IMR-90 (cell line): ENCODE measurements around the gene ANKRD27. TPM values are rescaled to one million over a fixed set of nuclear protein-coding genes. Genes with fewer than 3 reads are reported as not detected.

Experiments used
- ATAC-seq: fragments of 200-7000 bp; cut with Tn5 transposase; 2 replicates; pipeline ENCODE4 v1.9.1; 2020; ENCODE audit warnings: low read depth, mild to moderate bottlenecking, moderate library complexity
- BruUV-seq: library from RNA; stranded (reverse); fragments of 400-500 nt; replicated peaks from 2 replicates; lab custom pipeline; 2021; lab: Mats Ljungman, UMichigan
- CTCF ChIA-PET: fragments of 300-600 bp; formaldehyde crosslinking; extraction: SDS; loops from one replicate; lab custom pipeline; 2021; ENCODE audit warnings: antibody characterized with exemption; lab: Yijun Ruan, JAX
- POLR2A ChIA-PET: fragments of 300-600 bp; sonication (Branson Sonifier 250); formaldehyde crosslinking; loops from one replicate; lab custom pipeline; 2022; ENCODE audit warnings: antibody characterized with exemption; ENCODE audit not compliant: unreplicated experiment; lab: Charles Lee
- DNase-seq: peaks from one replicate; pipeline ENCODE4 v3.0.0; 2013
- H2AFZ ChIP-seq: replicated peaks from 2 replicates; pipeline ENCODE3; 2013; ENCODE audit warnings: low read length, mild to moderate bottlenecking; ENCODE audit not compliant: poor library complexity
- H2AK5ac ChIP-seq: 2 replicates; pipeline ENCODE4 v1.6.1; 2013; ENCODE audit warnings: low read depth, low read length, inconsistent platforms
- H2AK9ac ChIP-seq: replicated peaks from 2 replicates; pipeline ENCODE3; 2013; ENCODE audit warnings: mild to moderate bottlenecking, low read depth, low read length, moderate library complexity; ENCODE audit not compliant: poor library complexity
- H2BK120ac ChIP-seq: 2 replicates; pipeline ENCODE4 v1.6.1; 2013; ENCODE audit warnings: low read depth, low read length, inconsistent platforms
- H2BK15ac ChIP-seq: 3 replicates; pipeline ENCODE4 v1.6.1; 2013; ENCODE audit warnings: low read depth, low read length, inconsistent platforms
- H2BK20ac ChIP-seq: 2 replicates; pipeline ENCODE4 v1.6.1; 2013; ENCODE audit warnings: low read depth, mild to moderate bottlenecking, inconsistent platforms, low read length, moderate library complexity
- H2BK5ac ChIP-seq: 2 replicates; pipeline ENCODE4 v1.6.1; 2013; ENCODE audit warnings: mild to moderate bottlenecking, low read depth, low read length, inconsistent platforms; ENCODE audit not compliant: poor library complexity, severe bottlenecking
- H3K14ac ChIP-seq: replicated peaks from 2 replicates; pipeline ENCODE4 v1.6.1; 2013; ENCODE audit warnings: low read depth, low read length, inconsistent platforms
- H3K18ac ChIP-seq: 2 replicates; pipeline ENCODE4 v1.6.1; 2013; ENCODE audit warnings: low read depth, low read length, control low read depth
- H3K23ac ChIP-seq: 2 replicates; pipeline ENCODE4 v1.6.1; 2013; ENCODE audit warnings: low read depth, low read length, inconsistent platforms
- H3K27ac ChIP-seq: 2 replicates; pipeline ENCODE4 v1.5.1; 2013; ENCODE audit warnings: mild to moderate bottlenecking, control low read depth, low read length; ENCODE audit not compliant: insufficient read depth
- H3K27me3 ChIP-seq: 2 replicates; pipeline ENCODE4 v1.6.1; 2013; ENCODE audit warnings: low read length; ENCODE audit not compliant: control insufficient read depth, insufficient read depth
- H3K36me3 ChIP-seq: 2 replicates; pipeline ENCODE4 v1.6.1; 2013; ENCODE audit warnings: low read length, mixed read lengths; ENCODE audit not compliant: control insufficient read depth, insufficient read depth
- H3K4ac ChIP-seq: 2 replicates; pipeline ENCODE4 v1.6.1; 2013; ENCODE audit warnings: low read depth, low read length, inconsistent platforms
- H3K4me1 ChIP-seq: 2 replicates; pipeline ENCODE4 v1.6.1; 2013; ENCODE audit warnings: low read length, mixed read lengths; ENCODE audit not compliant: control insufficient read depth, insufficient read depth
- H3K4me2 ChIP-seq: 2 replicates; pipeline ENCODE4 v1.6.1; 2013; ENCODE audit warnings: low read depth, mild to moderate bottlenecking, control low read depth, low read length, moderate library complexity
- H3K4me3 ChIP-seq: 2 replicates; pipeline ENCODE4 v1.5.1; 2013; ENCODE audit warnings: low read depth, mild to moderate bottlenecking, control low read depth, low read length, moderate library complexity; ENCODE audit not compliant: insufficient read depth
- H3K56ac ChIP-seq: 2 replicates; pipeline ENCODE4 v1.6.1; 2013; ENCODE audit warnings: low read length, inconsistent platforms; ENCODE audit not compliant: insufficient read depth; ENCODE audit errors: extremely low read depth
- H3K79me1 ChIP-seq, 2 experiments: 2 replicates each; pipeline ENCODE4 v1.6.1; 2013; ENCODE audit warnings: low read length in 2 of 2, inconsistent platforms in 1 of 2, low read depth in 1 of 2
- H3K9ac ChIP-seq: 2 replicates; pipeline ENCODE4 v1.6.1; 2013; ENCODE audit warnings: low read depth, low read length, control low read depth
- H3K9me1 ChIP-seq: 2 replicates; pipeline ENCODE4 v1.6.1; 2013; ENCODE audit warnings: low read length, inconsistent platforms; ENCODE audit not compliant: insufficient read depth
- H3K9me3 ChIP-seq: 2 replicates; pipeline ENCODE4 v1.6.1; 2013; ENCODE audit warnings: low read length; ENCODE audit not compliant: control insufficient read depth, insufficient read depth
- H4K20me1 ChIP-seq: 2 replicates; pipeline ENCODE4 v1.6.1; 2013; ENCODE audit warnings: low read length, inconsistent platforms; ENCODE audit not compliant: insufficient read depth
- H4K5ac ChIP-seq: 2 replicates; pipeline ENCODE4 v1.6.1; 2013; ENCODE audit warnings: mild to moderate bottlenecking, low read depth, low read length, control low read depth
- H4K8ac ChIP-seq, 2 experiments: 2 replicates each; pipeline ENCODE4 v1.6.1; 2013; ENCODE audit warnings: low read depth in 2 of 2, low read length in 2 of 2, control low read depth in 1 of 2, inconsistent platforms in 1 of 2
- H4K91ac ChIP-seq: 2 replicates; pipeline ENCODE4 v1.6.1; 2013; ENCODE audit warnings: low read depth, low read length, inconsistent platforms; ENCODE audit not compliant: insufficient read depth
- BHLHE40 ChIP-seq: fragments of 150-350 bp; IDR thresholded peaks from 2 replicates; pipeline ENCODE4 v1.6.1; 2016; ENCODE audit warnings: mild to moderate bottlenecking, low read depth, low read length
- CEBPB ChIP-seq: IDR thresholded peaks from 2 replicates; pipeline ENCODE4 v1.6.1; 2012; ENCODE audit warnings: low read depth, low read length, improper control_type of control experiment
- CHD1 ChIP-seq: IDR thresholded peaks from 2 replicates; pipeline ENCODE4 v1.6.1; 2012; ENCODE audit warnings: low read depth, low read length, improper control_type of control experiment
- CTCF ChIP-seq: conservative IDR thresholded peaks from 2 replicates; pipeline ENCODE4 v1.5.1; 2012; ENCODE audit warnings: mild to moderate bottlenecking, low read depth, low read length, improper control_type of control experiment
- ELK1 ChIP-seq: fragments of 150-350 bp; IDR thresholded peaks from 2 replicates; pipeline ENCODE4 v1.6.1; 2016; ENCODE audit warnings: low read depth, mild to moderate bottlenecking, low read length, moderate library complexity, borderline replicate concordance
- FOS ChIP-seq: fragments of 150-350 bp; IDR thresholded peaks from 2 replicates; pipeline ENCODE4 v1.6.1; 2016; ENCODE audit warnings: low read depth, low read length
- MAFK ChIP-seq: IDR thresholded peaks from 2 replicates; pipeline ENCODE4 v1.6.1; 2012; ENCODE audit warnings: low read depth, low read length, improper control_type of control experiment
- MAZ ChIP-seq: IDR thresholded peaks from 2 replicates; pipeline ENCODE4 v1.6.1; 2012; ENCODE audit warnings: low read depth, mild to moderate bottlenecking, low read length, improper control_type of control experiment, moderate library complexity, borderline replicate concordance
- MXI1 ChIP-seq: IDR thresholded peaks from 2 replicates; pipeline ENCODE4 v1.6.1; 2012; ENCODE audit warnings: low read depth, mild to moderate bottlenecking, low read length, moderate library complexity, borderline replicate concordance
- NFE2L2 ChIP-seq: fragments of 150-350 bp; IDR thresholded peaks from 2 replicates; pipeline ENCODE4 v1.6.1; 2016; ENCODE audit warnings: low read depth, mild to moderate bottlenecking, low read length
- POLR2A ChIP-seq: IDR thresholded peaks from 2 replicates; pipeline ENCODE4 v1.6.1; 2012; ENCODE audit warnings: mild to moderate bottlenecking, low read depth, low read length
- RAD21 ChIP-seq: IDR thresholded peaks from 2 replicates; pipeline ENCODE4 v1.6.1; 2012; ENCODE audit warnings: low read length, improper control_type of control experiment
- RCOR1 ChIP-seq: IDR thresholded peaks from 2 replicates; pipeline ENCODE4 v1.6.1; 2012; ENCODE audit warnings: mild to moderate bottlenecking, low read length, improper control_type of control experiment; ENCODE audit not compliant: insufficient replicate concordance
- RFX5 ChIP-seq: IDR thresholded peaks from 2 replicates; pipeline ENCODE4 v1.8.0; 2012; ENCODE audit warnings: low read depth, mild to moderate bottlenecking, low read length, moderate library complexity
- SMC3 ChIP-seq: fragments of 150-350 bp; IDR thresholded peaks from 2 replicates; pipeline ENCODE4 v1.6.1; 2016; ENCODE audit warnings: low read depth, mild to moderate bottlenecking, antibody characterized with exemption, low read length, moderate library complexity
- WGBS, 2 experiments: methylation state at CpG; one replicate each; pipeline versions ENCODE4 v1.1.5 to v1.1.7; 2013; ENCODE audit warnings: missing lambda C conversion rate in 2 of 2; ENCODE audit not compliant: insufficient read length in 1 of 2; ENCODE audit errors: extremely low coverage in 2 of 2; 5-methylcytosine and 5-hydroxymethylcytosine counted together
- dilution Hi-C: fragments of 300-500 bp; cut with HindIII; formaldehyde crosslinking; loops from one replicate; pipeline ENCODE4 v1.14.3; 2018; ENCODE audit warnings: low sequenced_read_pairs; ENCODE audit not compliant: unreplicated experiment
- in situ Hi-C: fragments of 300-500 bp; cut with MboI; formaldehyde crosslinking; loops from 3 replicates; pipeline ENCODE4 v1.14.3; 2019; ENCODE audit warnings: low sequenced_read_pairs, inconsistent platforms, mixed read lengths
- intact Hi-C: fragments of 100-400 bp; cut with micrococcal nuclease; formaldehyde crosslinking; loops from 2 replicates; pipeline ENCODE4 v1.10.0; 2022
- polyA plus RNA-seq, 3 experiments: library from polyadenylated mRNA; depleted of rRNA; stranded (reverse); fragments of >200 nt; gene quantifications; 2 replicates each; pipeline ENCODE4 v1.2.3, GENCODE V29; 2012; ENCODE audit warnings: low replicate concordance in 1 of 3
- total RNA-seq: library from RNA; depleted of rRNA; stranded (reverse); fragments of >200 nt; gene quantifications from 2 replicates; pipeline ENCODE4 v1.2.3, GENCODE V29; 2012
- TF ChIP-seq, protein P1 (sequence below): fragments of 150-350 bp; IDR thresholded peaks from 2 replicates; pipeline ENCODE4 v1.6.1; 2017; ENCODE audit warnings: mild to moderate bottlenecking, antibody characterized with exemption, low read length, low read depth

The ANKRD27 gene
- total and polyA plus RNA-seq, 2 of the 4 experiments (the other 2 are of a cell fraction) = 16.7 to 35.0 TPM

GRCh38 chr19:32702010-32702409, 27.0 kb upstream of the ANKRD27 start:
- H3K27ac ChIP-seq = no peak overlapping the region
- peaks cover 12% of the 10 kb centered on the region for H3K36me3 ChIP-seq
- no peaks in the 10 kb centered on the region for H3K9me1 ChIP-seq
- TF ChIP-seq CHD1 (no peak), SMC3 (no peak), RAD21 (no peak), ELK1 (no peak), RFX5 (no peak), CEBPB (no peak), MAFK (no peak), NFE2L2 (no peak), POLR2A (no peak), BHLHE40 (no peak), MAZ (no peak), CTCF (no peak), FOS (no peak), RCOR1 (no peak), MXI1 (no peak)
- TF ChIP-seq, protein P1, sequence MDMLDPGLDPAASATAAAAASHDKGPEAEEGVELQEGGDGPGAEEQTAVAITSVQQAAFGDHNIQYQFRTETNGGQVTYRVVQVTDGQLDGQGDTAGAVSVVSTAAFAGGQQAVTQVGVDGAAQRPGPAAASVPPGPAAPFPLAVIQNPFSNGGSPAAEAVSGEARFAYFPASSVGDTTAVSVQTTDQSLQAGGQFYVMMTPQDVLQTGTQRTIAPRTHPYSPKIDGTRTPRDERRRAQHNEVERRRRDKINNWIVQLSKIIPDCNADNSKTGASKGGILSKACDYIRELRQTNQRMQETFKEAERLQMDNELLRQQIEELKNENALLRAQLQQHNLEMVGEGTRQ = no peak
- 67% methylated on average over 1 of the region's 5 CpGs; no CpG with 5 or more reads in 1 of the 2 experiments for WGBS, 2 experiments
- no peaks in the 10 kb centered on the region for H3K27me3 ChIP-seq
- no peak overlapping the region for H2AFZ ChIP-seq
- H3K4ac ChIP-seq = no peak overlapping the region
- CTCF ChIA-PET = no interaction called here
- no peak overlapping the region for H2AK9ac ChIP-seq
- DNase-seq (no peak), ATAC-seq (no peak)
- no peak overlapping the region for H4K8ac ChIP-seq
- H2BK5ac ChIP-seq = no peak overlapping the region
- H3K18ac ChIP-seq = no peak overlapping the region
- H3K23ac ChIP-seq = no peak overlapping the region
- no peak overlapping the region for H3K56ac ChIP-seq
- no peak overlapping the region for H2BK15ac ChIP-seq
- H3K4me2 ChIP-seq = no peak overlapping the region
- no peak overlapping the region for H4K5ac ChIP-seq
- H2BK20ac ChIP-seq = no peak overlapping the region
- H2AK5ac ChIP-seq = no peak overlapping the region
- H3K4me3 ChIP-seq = no peak overlapping the region
- H3K14ac ChIP-seq = no peak overlapping the region
- H4K91ac ChIP-seq = no peak overlapping the region
- POLR2A ChIA-PET = no interaction called here
- no TSS peak for BruUV-seq
- dilution Hi-C loops (no loop called here), intact Hi-C loops (no loop called here), in situ Hi-C loops (no loop called here)
- H3K9me3 ChIP-seq = peaks cover 4% of the 10 kb centered on the region; the same call in 1 of the 2 replicates
- H3K4me1 ChIP-seq = no peaks in the 10 kb centered on the region
- peaks cover 4% of the 10 kb centered on the region; the same call in 1 of the 2 replicates for H4K20me1 ChIP-seq
- H3K9ac ChIP-seq = no peak overlapping the region
- no peak overlapping the region for H2BK120ac ChIP-seq
- peaks cover 2 to 16% of the 10 kb centered on the region in 2 experiments; a peak in 2 of 4 replicates for H3K79me1 ChIP-seq
